K562 treated with DMSO at 1 percent for 4 hours (cell line): ENCODE measurements around the gene ZSWIM6. TPM values are rescaled to one million over a fixed set of nuclear protein-coding genes. Genes with fewer than 3 reads are reported as not detected.

Experiments
- total RNA-seq: library from RNA; unstranded; fragments of 300-600 nt; gene quantifications from 2 replicates; pipeline ENCODE4 v1.2.3, GENCODE V29; 2022; ENCODE audit not compliant: insufficient read depth

ZSWIM6 gene
- 4.2 and 4.9 TPM in 2 replicates for total RNA-seq

GRCh38 chr5:61331407-61332357 lies at the start of gene ZSWIM6:
TSS of gene ZSWIM6 (plus strand) at chr5:61332258. CDS start at chr5:61332273, 15 bp downstream.

Other genes starting within 250 kb of the ZSWIM6 start
- gene SMIM15, start 169.8 kb upstream of the ZSWIM6 start, total RNA-seq, result 18.5 and 43.6 TPM in 2 replicates